GM06990 (cell line): ENCODE results near the gene HDAC3.
A peak's percentile ranks its signal among the peaks of the same experiment; 100 is the strongest.
"Not testable (repeated sequence)": the region's sequence is repeated elsewhere in the genome, so short reads cannot be mapped to it uniquely, and the experiment has no call there.

Experiments
- DNase-seq: peaks from one replicate; pipeline ENCODE4 v3.0.0-alpha.2; 2011; ENCODE audit not compliant: insufficient read length; ENCODE audit errors: extremely low read depth
- H3K27me3 ChIP-seq: replicated peaks from 2 replicates; pipeline ENCODE4 v1.6.0; 2011; ENCODE audit warnings: low read length; ENCODE audit not compliant: control insufficient read depth, insufficient read depth
- H3K36me3 ChIP-seq: 2 replicates; pipeline ENCODE4 v1.5.1; 2011; ENCODE audit warnings: low read length; ENCODE audit not compliant: control insufficient read depth, insufficient read depth
- H3K4me3 ChIP-seq: replicated peaks from 2 replicates; pipeline ENCODE4 v1.5.1; 2011; ENCODE audit warnings: low read depth, mild to moderate bottlenecking, control low read depth, low read length
- CTCF ChIP-seq: IDR thresholded peaks from 2 replicates; pipeline ENCODE4 v1.5.1; 2011; ENCODE audit warnings: low read length, control low read depth, mild to moderate bottlenecking, inconsistent platforms; ENCODE audit not compliant: insufficient read depth, poor library complexity, severe bottlenecking

The HDAC3 gene

DNA sequence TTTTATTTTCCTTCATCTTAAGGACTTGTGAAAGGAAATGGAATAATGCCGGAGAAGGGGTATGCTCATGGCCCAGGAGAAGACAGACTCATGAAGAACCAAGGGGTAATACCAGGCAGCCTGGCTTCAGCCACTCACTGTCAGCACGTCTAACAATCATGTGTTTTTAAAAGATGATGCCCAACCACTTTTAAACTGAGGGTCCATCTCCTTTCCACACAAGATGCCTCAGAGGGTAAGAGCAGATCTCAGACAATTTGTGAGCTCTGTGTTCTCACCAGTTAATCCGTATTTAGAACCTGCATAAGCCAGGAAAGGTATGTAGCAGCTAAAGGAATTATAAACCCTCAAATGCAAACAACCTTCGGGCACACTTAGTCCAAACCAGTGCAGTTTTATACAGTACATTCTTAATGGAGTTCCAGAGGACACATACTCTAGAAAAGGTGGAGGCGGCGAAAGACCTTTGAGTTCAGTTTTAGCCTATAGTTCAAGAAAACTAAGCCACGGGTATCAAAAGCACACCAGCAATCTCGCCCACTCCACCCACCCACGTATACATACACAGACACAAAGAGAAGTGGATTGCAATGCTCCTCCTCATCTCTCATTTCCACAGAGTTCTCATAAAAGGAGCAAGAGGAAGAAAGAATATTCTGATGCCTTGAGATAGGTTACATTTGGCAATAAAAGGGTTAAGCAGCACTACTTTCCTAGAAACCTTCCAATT lies 20.5 kb downstream of the HDAC3 start:
- no peak for TF ChIP-seq CTCF
- no peak for DNase-seq
- Histone ChIP-seq H3K36me3 (peaks cover 2% of the 10 kb centered on the region; the same call in 1 of the 2 replicates), H3K27me3 (no peaks in the 10 kb centered on the region), H3K4me3 (peak overlapping the region; percentile 81)

DNA sequence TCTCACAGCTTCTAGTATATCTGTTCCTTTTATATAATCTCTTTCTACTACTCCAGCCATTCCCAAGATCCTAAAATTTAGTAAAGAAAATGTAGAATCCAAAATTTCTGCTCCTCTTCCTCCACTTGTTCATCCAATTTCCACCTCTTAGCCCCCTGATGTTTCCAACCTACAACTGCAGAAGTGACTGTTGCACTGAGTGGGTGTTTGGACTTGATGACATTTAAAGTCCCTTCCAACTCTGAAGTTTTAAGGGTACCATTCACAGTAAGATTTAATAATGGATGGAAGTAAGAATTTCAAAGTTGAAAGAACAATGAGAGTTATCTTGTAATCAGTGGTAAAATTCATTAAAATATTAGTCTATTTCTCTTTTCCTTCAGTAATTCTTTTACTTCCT lies 23.3 kb downstream of the HDAC3 start:
- DNase-seq, result no peak
- Histone ChIP-seq H3K36me3 (no peaks in the 10 kb centered on the region), H3K27me3 (no peaks in the 10 kb centered on the region), H3K4me3 (no peak overlapping the region)
- TF ChIP-seq CTCF, result no peak

DNA sequence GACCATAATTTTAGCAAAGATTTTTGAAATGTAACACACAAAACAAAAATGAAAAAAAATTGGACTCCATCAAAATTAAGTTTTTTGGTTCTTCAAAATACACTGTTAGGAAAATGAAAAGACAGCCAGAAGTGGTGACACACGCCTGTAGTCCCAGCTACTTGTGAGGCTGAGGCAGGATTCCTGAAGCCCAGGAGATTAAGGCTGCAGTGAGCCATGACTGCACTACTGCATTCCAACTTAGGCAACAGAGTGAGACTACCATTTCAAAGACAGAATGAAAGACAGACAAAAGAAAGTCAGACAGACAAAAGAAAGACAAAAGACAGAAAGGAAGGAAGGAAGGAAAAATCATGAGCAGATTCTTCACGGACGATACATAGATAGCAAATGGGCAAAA lies 25.4 kb downstream of the HDAC3 start:
- no peak overlapping the region for H3K4me3 ChIP-seq
- no peaks in the 10 kb centered on the region for H3K27me3 ChIP-seq
- no peak for DNase-seq
- H3K36me3 ChIP-seq, result no peaks in the 10 kb centered on the region
- no peak for TF ChIP-seq CTCF

- not testable (repeated sequence) for H3K36me3 ChIP-seq, DNase-seq, H3K4me3 ChIP-seq, H3K27me3 ChIP-seq
Observed at GRCh38 chr5:141609921-141610320, 26.7 kb downstream of the HDAC3 start.

DNA sequence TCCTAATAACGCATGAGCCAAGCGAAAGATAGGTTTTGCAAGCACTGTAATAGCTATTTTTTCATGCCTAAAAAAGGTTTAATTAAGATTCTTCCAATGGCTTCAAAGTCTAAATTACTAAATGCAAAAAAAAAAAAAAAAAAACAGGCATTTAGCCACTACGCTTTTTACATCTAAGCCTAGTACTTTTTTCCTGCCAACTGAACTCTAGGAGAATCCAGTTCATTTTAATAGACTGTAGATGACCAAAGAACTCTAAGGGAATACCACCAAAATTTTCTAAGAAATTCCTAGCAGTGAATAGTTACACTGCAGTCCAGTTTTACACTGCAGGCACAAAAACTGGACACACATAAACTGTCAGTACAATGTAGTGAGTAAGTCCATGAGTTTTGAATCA lies 27.6 kb downstream of the HDAC3 start:
- TF ChIP-seq CTCF, result no peak
- H3K36me3 ChIP-seq, result no peaks in the 10 kb centered on the region

DNA sequence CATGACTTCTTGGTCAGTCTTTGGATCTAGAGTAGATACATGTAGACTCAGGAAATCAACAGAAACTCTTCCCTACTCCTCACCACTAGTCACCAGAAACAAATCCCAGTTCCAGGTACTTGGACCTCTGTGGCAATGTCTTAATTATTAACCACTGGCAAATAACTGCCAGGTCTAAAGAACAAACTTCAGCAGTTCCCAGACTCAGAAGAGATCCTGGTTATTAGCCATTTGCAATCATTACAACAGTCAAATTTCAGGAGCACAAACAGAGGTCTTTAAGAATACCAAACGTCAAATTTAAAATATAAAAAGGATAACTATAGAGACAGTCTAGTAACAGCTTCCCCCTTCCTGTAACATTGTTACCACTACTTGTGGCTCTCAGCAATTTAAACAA lies 28.1 kb downstream of the HDAC3 start:
- Histone ChIP-seq H3K27me3 (no peaks in the 10 kb centered on the region), H3K4me3 (no peak overlapping the region), H3K36me3 (no peaks in the 10 kb centered on the region)
- no peak for DNase-seq
- no peak for TF ChIP-seq CTCF

More for the DNA sequence above, 27.6 kb downstream of the HDAC3 start:
- no peak overlapping the region for H3K4me3 ChIP-seq
- DNase-seq, result no peak
- H3K27me3 ChIP-seq, result no peaks in the 10 kb centered on the region
